ENCODE results near the gene EVL. TPM values are rescaled to one million over a fixed set of nuclear protein-coding genes. Genes with fewer than 3 reads are reported as not detected.

The EVL gene
- total and polyA plus RNA-seq, 2 of the 8 experiments (the other 6 are each of a cell fraction or from before 2014, with no cell fraction given), result 30.7 to 64.6 TPM

- no peak for TF ChIP-seq RNF2 (IDR thresholded peaks at IDR 0.05; ENCODE audit: borderline replicate concordance, low read depth, low read length, missing control alignments, poor library complexity, severe bottlenecking)
- no peak for TF ChIP-seq SIN3A (conservative IDR thresholded peaks at IDR 0.05 in 1 of 2, IDR thresholded peaks at IDR 0.05 in 1 of 2; ENCODE audit: low read depth in 1 of 2, low read length in 2 of 2)
- TF ChIP-seq BCL11A (IDR thresholded peaks at IDR 0.05; ENCODE audit: low read depth in 2 of 2, low read length in 2 of 2), result no peak
- TF ChIP-seq CREB1 (IDR thresholded peaks at IDR 0.05), result no peak
- no peak for TF ChIP-seq JUN (IDR thresholded peaks at IDR 0.05; ENCODE audit: low read depth, low read length)
- no peak for TF ChIP-seq TAF1 (IDR thresholded peaks at IDR 0.05; ENCODE audit: low read depth, low read length)
- no peak for TF ChIP-seq CHD2 (IDR thresholded peaks at IDR 0.05; ENCODE audit: low read length)
- TF ChIP-seq ASH2L (IDR thresholded peaks at IDR 0.05; ENCODE audit: low read length), result no peak
- TF ChIP-seq SIRT6 (IDR thresholded peaks at IDR 0.05; ENCODE audit: low read length), result no peak
- TF ChIP-seq MAX (IDR thresholded peaks at IDR 0.05), result no peak
- no peak for TF ChIP-seq POLR2A (IDR thresholded peaks at IDR 0.05; ENCODE audit: control extremely low read depth in 1 of 2, low read depth in 2 of 2, low read length in 2 of 2)
Measured at GRCh38 chr14:100145682-100146464, 80.7 kb downstream of the EVL start (continued).

Measured in H1 (cell line).